GM19455 (cell line): Measurements from ENCODE around the gene KRTAP10-8.
"Not testable (repeated sequence)": the region's sequence is repeated elsewhere in the genome, so short reads cannot be mapped to it uniquely, and the experiment has no call there.

Experiments used
- ATAC-seq: cut with Tn5 transposase; IDR thresholded peaks from one replicate; pipeline ENCODE4 v1.9.1; 2021; ENCODE audit not compliant: unreplicated experiment

KRTAP10-8 gene

GRCh38 chr21:44612029-44612486 lies at the start of gene KRTAP10-8:
Gene KRTAP10-8 (plus strand): TSS chr21:44612079. CDS start chr21:44612101, 22 bp downstream.
- ATAC-seq = no peak

GRCh38 chr21:44564099-44564498 lies 47.8 kb upstream of the KRTAP10-8 start:
- ATAC-seq = no peak

- ATAC-seq = no peak
Measured at GRCh38 chr21:44564886-44565598, 46.8 kb upstream of the KRTAP10-8 start.

- ATAC-seq = no peak
Measured at GRCh38 chr21:44566403-44566802, 45.5 kb upstream of the KRTAP10-8 start.

GRCh38 chr21:44567481-44568171 lies 44.3 kb upstream of the KRTAP10-8 start:
- ATAC-seq = no peak

GRCh38 chr21:44568261-44568660 lies 43.6 kb upstream of the KRTAP10-8 start:
- no peak for ATAC-seq

- no peak for ATAC-seq
Measured at GRCh38 chr21:44568667-44569556, 43.0 kb upstream of the KRTAP10-8 start.

GRCh38 chr21:44569861-44570517 lies 41.9 kb upstream of the KRTAP10-8 start:
- no peak for ATAC-seq

- ATAC-seq = no peak
Measured at GRCh38 chr21:44571296-44571695, 40.6 kb upstream of the KRTAP10-8 start.

GRCh38 chr21:44571844-44572782 lies 39.8 kb upstream of the KRTAP10-8 start:
- ATAC-seq = no peak

- no peak for ATAC-seq
Measured at GRCh38 chr21:44572959-44573583, 38.8 kb upstream of the KRTAP10-8 start.

GRCh38 chr21:44573630-44574456 lies 38.0 kb upstream of the KRTAP10-8 start, which contains the start of gene KRTAP10-4:
Gene KRTAP10-4 (plus strand): TSS chr21:44573729. CDS start chr21:44573759, 30 bp downstream.
- not testable (repeated sequence) for ATAC-seq

- ATAC-seq = no peak
Measured at GRCh38 chr21:44574457-44575306, 37.2 kb upstream of the KRTAP10-8 start.

GRCh38 chr21:44575307-44576024 lies 36.4 kb upstream of the KRTAP10-8 start:
- no peak for ATAC-seq

- ATAC-seq = no peak
Measured at GRCh38 chr21:44576025-44576420, 35.9 kb upstream of the KRTAP10-8 start.

GRCh38 chr21:44578371-44579055 lies 33.4 kb upstream of the KRTAP10-8 start:
- no peak for ATAC-seq
